ENCODE data around the gene CYP19A1. TPM values are rescaled to one million over a fixed set of nuclear protein-coding genes. Genes with fewer than 3 reads are reported as not detected.

The CYP19A1 gene
- total and polyA plus RNA-seq, 2 of the 8 experiments (the other 6 are each of a cell fraction or from before 2014, with no cell fraction given), result not detected

- 98% methylated on average over 3 of the region's 3 CpGs; no CpG with 5 or more reads in 1 of the 2 experiments for WGBS, 2 experiments (ENCODE audit: extremely low coverage in 1 of 2, insufficient coverage in 1 of 2, insufficient read length in 1 of 2, insufficient replicate concordance in 2 of 2, low coverage in 1 of 2, low lambda C conversion rate in 2 of 2, missing lambda C conversion rate in 1 of 2)
- H3K79me2 ChIP-seq (ENCODE audit: control insufficient read depth in 1 of 2, insufficient read depth in 2 of 2, low read length in 2 of 2), result no peaks in the 10 kb centered on the region
- H4K91ac ChIP-seq (replicated peaks; ENCODE audit: insufficient read length, low read length), result no peak overlapping the region
- H4K5ac ChIP-seq (ENCODE audit: insufficient read length, low read depth, low read length), result no peak overlapping the region
- FAIRE-seq, result no peak
- no peak overlapping the region for H3K9ac ChIP-seq (replicated peaks in 1 of 4; ENCODE audit: extremely low read depth in 1 of 4, low read depth in 3 of 4, low read length in 3 of 4)
- no peak overlapping the region for H2AK5ac ChIP-seq (ENCODE audit: low read depth, low read length)
- no peak overlapping the region for H3K14ac ChIP-seq (ENCODE audit: insufficient read length)
- no peak overlapping the region for H3K4me2 ChIP-seq (ENCODE audit: insufficient read depth in 1 of 2, low read depth in 2 of 2, low read length in 2 of 2)
- H3K4me3 ChIP-seq (ENCODE audit: extremely low read depth in 1 of 4, insufficient read depth in 2 of 4, low read depth in 3 of 4, low read length in 4 of 4), result no peak overlapping the region
- TF ChIP-seq RNF2 (IDR thresholded peaks at IDR 0.05; ENCODE audit: borderline replicate concordance, low read depth, low read length, missing control alignments, poor library complexity, severe bottlenecking) (no peak), TEAD4 (IDR thresholded peaks at IDR 0.05; ENCODE audit: low read depth, low read length) (no peak), CHD2 (IDR thresholded peaks at IDR 0.05; ENCODE audit: low read length) (no peak), SIRT6 (IDR thresholded peaks at IDR 0.05; ENCODE audit: low read length) (no peak), NANOG (IDR thresholded peaks at IDR 0.05; ENCODE audit: insufficient read depth, low read depth, low read length, poor library complexity, severe bottlenecking) (no peak), SRF (IDR thresholded peaks at IDR 0.05; ENCODE audit: low read depth, low read length) (no peak), E2F6 (IDR thresholded peaks at IDR 0.05) (no peak), ZNF274 (IDR thresholded peaks at IDR 0.05; ENCODE audit: borderline replicate concordance, extremely low read depth, low read length) (no peak), SP2 (IDR thresholded peaks at IDR 0.05; ENCODE audit: low read length) (no peak), PHF8 (conservative IDR thresholded peaks at IDR 0.05; ENCODE audit: low read depth, low read length) (no peak)
- H2BK12ac ChIP-seq (ENCODE audit: low read depth, low read length), result no peak overlapping the region
- H3K4me1 ChIP-seq (replicated peaks in 1 of 4; ENCODE audit: control insufficient read depth in 3 of 4, insufficient read depth in 4 of 4, low read length in 3 of 4), result no peaks in the 10 kb centered on the region
- H2AFZ ChIP-seq (ENCODE audit: low read length), result no peak overlapping the region
- no peak overlapping the region for H3K4ac ChIP-seq (replicated peaks; ENCODE audit: insufficient read length, low read depth, low read length)
- no peak overlapping the region for H2BK5ac ChIP-seq (ENCODE audit: low read depth, low read length)
- ChIA-PET POLR2A (ENCODE audit: partially characterized antibody) (no interaction called here), CTCF (ENCODE audit: partially characterized antibody) (interaction anchor here (1.0 to 1.9 kb wide), 3 partner anchors 29 to 195 kb away, joined by 3 to 5 read pairs (median 3); no protein-coding TSS in a partner anchor)
- H2BK120ac ChIP-seq (replicated peaks; ENCODE audit: low read depth, low read length), result no peak overlapping the region
- H3K27me3 ChIP-seq (replicated peaks in 1 of 4; ENCODE audit: control insufficient read depth in 3 of 4, extremely low read depth in 1 of 4, insufficient read depth in 3 of 4, low read length in 3 of 4), result no peaks in the 10 kb centered on the region
- H3K18ac ChIP-seq (ENCODE audit: extremely low read depth, low read length), result no peak overlapping the region
- H2BK20ac ChIP-seq (ENCODE audit: low read length), result no peak overlapping the region
- H3K27ac ChIP-seq (ENCODE audit: low read depth, low read length), result no peak overlapping the region
- no peaks in the 10 kb centered on the region for H3K36me3 ChIP-seq (ENCODE audit: control insufficient read depth in 2 of 4, insufficient read depth in 4 of 4, low read length in 3 of 4)
- no peaks in the 10 kb centered on the region for H3K79me1 ChIP-seq (ENCODE audit: low read depth, low read length)
- no peak overlapping the region for H3K23ac ChIP-seq (ENCODE audit: insufficient read length)
- no peaks in the 10 kb centered on the region for H4K20me1 ChIP-seq (replicated peaks in 1 of 2; ENCODE audit: control insufficient read depth in 1 of 2, insufficient read depth in 2 of 2, low read length in 2 of 2)
- H3K56ac ChIP-seq (replicated peaks; ENCODE audit: insufficient read length, low read depth, low read length), result no peak overlapping the region
- H3K9me3 ChIP-seq (ENCODE audit: insufficient read depth in 2 of 2, low read depth in 1 of 2, low read length in 1 of 2), result no peaks in the 10 kb centered on the region
- H3K23me2 ChIP-seq (ENCODE audit: low read depth, low read length), result no peaks in the 10 kb centered on the region
- H2BK15ac ChIP-seq (ENCODE audit: low read length), result no peak overlapping the region
- DNase-seq (ENCODE audit: low read depth in 1 of 2, low spot score in 2 of 2), result no peak
- H4K8ac ChIP-seq (ENCODE audit: extremely low read depth, insufficient read depth, low read length), result no peak overlapping the region
These were observed 85.7 kb downstream of the CYP19A1 start for GRCh38 chr15:51252671-51253070.
